Testis (tissue), 2 donors: ENCODE measurements around the gene ZMIZ2.

Experiments
- POLR2A ChIP-seq: fragments of 450-650 bp; IDR thresholded peaks from one replicate; pipeline ENCODE4 v1.6.1; 2017; ENCODE audit warnings: antibody characterized with exemption, mild to moderate bottlenecking, moderate library complexity
- TF ChIP-seq, protein P1 (sequence below), 3 experiments: fragments of 450-650 bp in 2 of 3; fragments of 200-600 bp in 1 of 3; sonication (generic) in 1 of 3; IDR thresholded peaks; one replicate each; pipeline ENCODE4 v1.5.1; 2016 to 2019; ENCODE audit warnings: antibody characterized with exemption in 3 of 3, mild to moderate bottlenecking in 2 of 3, moderate library complexity in 1 of 3

DNA sequence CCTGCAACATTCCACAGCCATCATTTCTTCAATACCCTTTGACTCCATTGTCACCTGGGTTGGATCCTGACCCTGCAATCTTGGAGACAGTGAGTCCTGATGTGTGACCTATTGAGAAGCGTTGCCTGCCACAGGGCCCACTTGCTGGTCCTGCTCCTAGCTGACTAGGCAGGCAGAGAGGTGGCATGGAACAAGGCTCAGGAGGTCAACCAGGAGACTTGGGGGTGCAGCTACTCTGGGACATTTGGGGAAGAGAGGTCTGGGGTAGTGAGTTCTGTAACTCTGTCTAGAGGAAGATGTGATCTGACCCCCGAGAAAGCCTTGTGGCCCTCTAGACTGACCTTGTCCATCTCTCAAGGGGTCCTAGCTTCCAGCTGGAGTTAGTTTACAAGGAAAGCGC, 1.8 kb downstream of the ZMIZ2 start:
- TF ChIP-seq, protein P1, sequence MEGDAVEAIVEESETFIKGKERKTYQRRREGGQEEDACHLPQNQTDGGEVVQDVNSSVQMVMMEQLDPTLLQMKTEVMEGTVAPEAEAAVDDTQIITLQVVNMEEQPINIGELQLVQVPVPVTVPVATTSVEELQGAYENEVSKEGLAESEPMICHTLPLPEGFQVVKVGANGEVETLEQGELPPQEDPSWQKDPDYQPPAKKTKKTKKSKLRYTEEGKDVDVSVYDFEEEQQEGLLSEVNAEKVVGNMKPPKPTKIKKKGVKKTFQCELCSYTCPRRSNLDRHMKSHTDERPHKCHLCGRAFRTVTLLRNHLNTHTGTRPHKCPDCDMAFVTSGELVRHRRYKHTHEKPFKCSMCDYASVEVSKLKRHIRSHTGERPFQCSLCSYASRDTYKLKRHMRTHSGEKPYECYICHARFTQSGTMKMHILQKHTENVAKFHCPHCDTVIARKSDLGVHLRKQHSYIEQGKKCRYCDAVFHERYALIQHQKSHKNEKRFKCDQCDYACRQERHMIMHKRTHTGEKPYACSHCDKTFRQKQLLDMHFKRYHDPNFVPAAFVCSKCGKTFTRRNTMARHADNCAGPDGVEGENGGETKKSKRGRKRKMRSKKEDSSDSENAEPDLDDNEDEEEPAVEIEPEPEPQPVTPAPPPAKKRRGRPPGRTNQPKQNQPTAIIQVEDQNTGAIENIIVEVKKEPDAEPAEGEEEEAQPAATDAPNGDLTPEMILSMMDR (IDR thresholded peaks at IDR 0.05): no peak
- no peak for TF ChIP-seq POLR2A
